ENCODE results near the gene PPP3CA.
A peak's percentile ranks its signal among the peaks of the same experiment; 100 is the strongest.

Gene PPP3CA

DNA sequence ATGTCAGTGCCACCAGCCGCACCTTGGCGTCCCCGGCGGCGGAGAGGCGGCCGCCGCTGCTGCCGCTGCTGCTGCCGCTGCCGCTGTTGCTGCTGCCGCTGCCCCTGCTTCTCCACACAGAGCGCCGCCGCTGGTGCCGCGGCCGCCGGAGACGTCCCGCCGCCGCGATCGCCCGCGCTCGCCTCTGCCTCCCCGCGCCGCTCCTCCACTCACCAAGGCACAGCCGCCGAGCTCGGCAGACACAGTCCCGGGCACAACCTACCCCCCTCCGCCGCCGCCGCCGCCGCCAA lies at the start of gene PPP3CA:
TSS of gene PPP3CA (minus strand) at position 260 of the 290 bp plus-strand sequence.
- no peak for DNase-seq (ENCODE audit: low read depth)

DNA sequence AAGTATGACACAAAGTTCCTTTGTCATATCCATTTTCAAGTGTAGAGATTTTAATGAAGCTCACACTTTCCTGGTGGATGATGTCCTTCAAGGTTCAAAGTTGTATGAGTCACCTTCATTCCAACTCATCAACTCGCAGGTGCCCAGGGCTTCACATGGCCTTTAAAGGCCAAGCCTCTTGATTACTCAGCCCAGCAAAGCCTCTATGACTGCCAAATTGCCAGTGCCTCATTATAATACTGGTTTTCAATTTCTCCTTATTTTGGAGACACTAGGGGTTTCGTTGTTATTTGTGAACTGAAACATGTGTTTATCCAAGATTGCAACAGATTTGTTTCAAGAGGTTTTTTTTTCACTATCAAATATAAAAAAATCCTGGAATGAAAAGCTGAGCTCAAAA lies 45.9 kb upstream of the PPP3CA start:
- DNase-seq (ENCODE audit: low read depth) = no peak

DNA sequence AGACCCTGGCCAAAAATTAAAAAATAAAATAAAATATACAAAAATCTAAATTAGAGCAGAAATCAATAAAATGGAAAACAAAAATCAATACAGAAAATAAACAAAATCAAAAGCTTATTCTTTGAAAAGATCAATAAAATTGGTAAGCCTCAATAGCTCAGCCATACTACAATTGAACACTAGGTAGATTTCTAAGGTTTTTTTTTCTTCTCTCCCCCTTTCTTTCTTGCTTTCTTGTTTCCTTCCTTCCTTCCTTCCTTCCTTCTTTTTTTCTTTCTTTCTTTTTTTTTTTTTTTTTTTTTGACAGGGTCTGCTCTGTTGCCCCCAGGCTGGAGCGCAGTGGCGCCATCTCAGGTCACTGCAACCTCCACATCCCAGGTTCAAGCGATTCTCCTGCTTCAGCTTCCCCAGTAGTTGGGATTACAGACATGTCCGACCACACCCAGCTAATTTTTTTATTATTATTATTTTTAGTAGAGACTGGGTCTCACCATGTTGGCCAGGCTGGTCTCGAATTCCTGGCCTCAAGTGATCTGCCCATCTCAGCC lies 23.4 kb upstream of the PPP3CA start:
- DNase-seq (ENCODE audit: low read depth) = no peak

DNA sequence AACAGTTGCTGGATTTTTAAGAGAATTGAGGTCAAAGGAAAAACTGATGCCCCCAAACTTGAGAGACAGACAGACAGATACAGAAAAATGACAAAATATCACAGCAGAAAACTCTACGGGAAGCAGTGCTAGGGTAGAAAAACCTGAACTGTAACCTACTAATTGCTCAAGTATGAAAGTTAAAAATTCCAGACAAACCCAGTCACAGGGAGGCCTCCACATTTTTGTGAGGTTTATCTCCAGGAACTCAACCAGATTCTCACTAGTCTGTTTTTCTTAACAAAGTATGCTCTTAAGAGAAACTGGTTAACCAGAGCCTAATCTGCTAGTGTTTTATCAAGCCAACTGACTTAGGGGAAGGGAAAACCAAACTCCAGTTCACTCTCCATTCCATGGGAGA lies 19.9 kb upstream of the PPP3CA start:
- no peak for DNase-seq (ENCODE audit: low read depth)

DNA sequence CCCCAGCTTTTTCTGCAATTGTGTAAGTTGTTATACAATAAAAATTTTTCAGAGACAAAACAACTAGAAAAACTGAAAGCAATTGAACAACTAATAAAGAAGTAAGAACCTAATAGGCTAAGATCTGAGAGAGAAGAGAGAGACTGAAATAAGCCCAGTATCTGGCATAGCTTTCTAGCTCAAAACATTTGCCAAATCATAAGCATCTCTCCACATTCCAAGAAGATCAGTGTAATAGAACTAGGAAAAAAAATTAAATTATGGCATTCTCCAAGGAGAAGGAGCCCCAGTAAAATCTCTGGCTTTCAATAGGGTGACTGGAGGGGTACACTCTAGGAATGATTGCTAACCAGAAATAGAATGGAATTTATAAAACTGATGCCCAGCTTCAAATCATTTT lies 19.0 kb upstream of the PPP3CA start:
- DNase-seq (ENCODE audit: low read depth) = no peak

DNA sequence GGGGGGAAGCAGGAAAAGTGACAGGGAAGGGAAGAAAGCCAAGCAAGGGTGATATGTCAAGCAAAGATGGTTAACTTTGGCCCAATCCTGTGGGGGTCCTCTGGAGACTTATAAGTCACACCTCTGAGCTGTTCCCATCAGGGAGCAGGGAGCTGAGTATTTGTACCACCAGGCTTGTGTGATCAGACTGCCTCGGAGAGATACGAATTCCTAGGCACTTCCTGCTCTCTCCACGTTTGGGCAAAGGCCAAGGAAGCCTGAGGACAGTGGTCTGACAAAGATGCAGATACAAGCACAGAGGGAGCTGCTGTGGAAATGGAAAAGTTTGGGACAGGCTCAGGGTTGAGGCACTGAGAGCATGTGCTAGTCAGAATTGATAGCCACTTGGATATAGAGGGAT lies 10.4 kb upstream of the PPP3CA start:
- DNase-seq (ENCODE audit: low read depth) = no peak

DNA sequence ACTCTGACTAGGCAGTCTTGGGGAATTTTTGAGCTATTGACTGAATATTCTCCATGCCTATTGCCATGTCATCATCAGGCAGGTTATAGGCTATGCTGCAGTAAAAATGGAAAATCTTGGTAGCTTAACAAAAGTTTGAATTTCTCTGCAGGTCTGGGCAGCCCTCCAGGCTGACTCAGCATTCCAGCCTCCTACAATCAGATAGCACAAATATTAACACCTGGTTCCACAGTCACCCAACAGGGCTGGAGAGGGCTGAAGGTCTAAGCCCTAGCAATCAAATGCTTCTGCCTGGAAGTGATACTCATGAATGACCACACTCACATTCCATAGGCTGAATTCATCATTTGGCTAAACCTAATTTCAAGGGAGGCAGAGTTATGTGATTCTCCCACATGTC lies 9.6 kb upstream of the PPP3CA start:
- DNase-seq (ENCODE audit: low read depth) = no peak

DNA sequence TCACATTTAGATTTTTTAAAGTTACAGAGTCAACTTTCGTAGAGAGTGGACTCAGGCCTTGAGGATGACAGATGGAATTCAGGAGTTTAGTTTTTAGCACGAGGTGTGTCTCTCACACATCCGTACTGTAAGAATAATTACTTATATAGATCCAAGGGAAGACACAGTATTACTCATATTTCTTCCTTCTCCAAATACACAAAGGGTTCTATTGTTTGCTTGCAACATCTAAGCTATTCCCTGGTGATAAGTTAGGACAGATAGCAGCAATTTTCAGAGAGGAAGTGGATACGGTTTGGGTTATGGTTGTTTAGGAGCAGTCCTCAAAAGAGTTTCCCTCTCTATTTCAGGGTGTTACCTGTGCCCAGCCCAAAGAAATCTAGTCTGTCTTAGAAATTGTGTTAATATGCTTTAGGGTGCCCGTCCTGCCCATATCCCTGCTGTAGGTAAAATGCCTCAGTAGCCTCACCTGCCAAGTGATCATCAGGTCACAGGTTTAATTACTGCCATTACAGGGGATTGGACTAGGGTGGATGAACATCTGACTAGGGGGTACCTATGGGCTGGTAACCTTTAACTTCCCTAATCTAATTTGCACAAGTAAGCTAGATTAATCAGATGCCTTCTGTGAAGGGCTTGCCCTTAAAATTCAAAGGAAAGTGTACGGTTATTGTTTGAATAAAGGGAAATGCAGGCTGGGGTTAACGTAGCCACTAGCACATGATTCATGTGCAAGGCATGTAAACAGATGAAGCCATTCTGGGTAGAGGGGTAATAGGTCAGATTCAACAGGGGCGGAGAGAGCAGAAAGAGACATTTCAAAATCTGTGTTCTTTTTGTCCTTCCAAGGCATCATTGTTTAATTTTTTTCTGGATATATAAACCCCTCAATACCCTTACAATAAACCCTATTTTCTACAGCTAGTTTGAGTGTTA lies 8.7 kb upstream of the PPP3CA start:
- DNase-seq (ENCODE audit: low read depth) = no peak

DNA sequence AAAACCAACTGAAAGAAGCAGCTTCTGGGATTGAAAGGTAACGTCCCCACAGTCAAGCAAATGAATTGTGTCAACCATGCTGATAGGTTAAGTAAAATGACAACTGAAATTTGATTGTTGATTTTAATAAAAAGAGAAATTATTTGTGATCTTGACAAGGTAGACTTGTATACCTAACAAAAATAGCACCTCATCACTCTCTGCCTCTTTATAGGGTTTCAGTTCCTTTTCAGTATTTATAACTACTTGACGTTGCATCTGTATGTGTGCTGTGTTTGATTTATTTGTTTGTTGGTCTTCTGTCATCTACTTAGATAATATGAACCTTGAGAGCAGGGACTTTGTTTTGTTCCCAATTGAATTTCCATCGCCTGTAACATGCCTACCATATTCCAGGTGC lies 7.9 kb upstream of the PPP3CA start:
- DNase-seq (ENCODE audit: low read depth) = no peak

DNA sequence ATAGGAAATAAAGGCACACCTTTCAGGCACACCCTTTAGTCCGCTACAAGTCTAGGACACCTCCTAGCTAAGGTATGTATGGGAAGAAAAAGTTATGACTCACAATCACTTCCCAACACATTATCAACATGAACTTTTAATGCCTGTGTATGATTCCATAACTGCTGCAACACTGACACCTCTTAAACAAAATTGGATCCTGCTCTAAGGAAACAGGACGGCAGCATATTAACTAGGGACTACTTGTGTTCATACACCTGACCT lies 2.4 kb upstream of the PPP3CA start:
- DNase-seq (ENCODE audit: low read depth) = no peak

DNA sequence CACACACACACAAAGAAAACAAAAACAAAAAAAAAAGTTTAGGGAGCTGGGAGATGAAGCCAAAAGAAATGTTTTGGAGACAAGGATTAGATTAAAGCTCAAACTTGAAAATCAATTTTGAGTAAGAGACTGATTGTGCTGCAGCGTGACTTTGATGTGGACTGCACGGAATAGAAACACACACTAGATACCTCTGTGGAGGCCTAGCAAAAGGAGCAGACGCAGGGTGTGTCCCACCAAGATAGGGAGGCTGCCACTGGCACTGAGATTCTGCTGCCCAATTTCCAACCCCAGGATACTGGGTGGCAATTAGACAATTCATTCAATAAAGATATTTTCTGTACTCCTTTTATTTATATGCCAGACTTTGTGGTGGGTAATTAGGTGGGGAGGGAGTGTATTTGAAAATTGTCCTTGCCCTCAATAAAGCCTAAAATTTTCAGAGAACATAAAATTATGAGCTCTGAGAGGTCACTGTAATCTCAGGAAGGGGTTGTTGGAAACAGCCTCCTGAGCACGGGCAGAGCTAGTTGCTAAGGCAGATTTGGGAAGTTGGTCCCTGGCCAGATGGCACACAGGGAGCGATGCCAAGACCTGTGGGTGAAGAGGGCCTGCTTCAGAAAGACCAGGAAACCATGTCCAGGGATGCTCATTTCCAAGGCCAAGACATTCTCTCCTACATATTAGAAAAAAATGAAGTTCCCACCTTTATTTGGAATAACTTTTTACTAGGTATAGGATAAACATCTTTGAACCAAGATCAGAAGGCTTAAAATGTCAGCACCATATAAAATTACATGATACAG lies 1.9 kb upstream of the PPP3CA start:
- DNase-seq (ENCODE audit: low read depth) = no peak

DNA sequence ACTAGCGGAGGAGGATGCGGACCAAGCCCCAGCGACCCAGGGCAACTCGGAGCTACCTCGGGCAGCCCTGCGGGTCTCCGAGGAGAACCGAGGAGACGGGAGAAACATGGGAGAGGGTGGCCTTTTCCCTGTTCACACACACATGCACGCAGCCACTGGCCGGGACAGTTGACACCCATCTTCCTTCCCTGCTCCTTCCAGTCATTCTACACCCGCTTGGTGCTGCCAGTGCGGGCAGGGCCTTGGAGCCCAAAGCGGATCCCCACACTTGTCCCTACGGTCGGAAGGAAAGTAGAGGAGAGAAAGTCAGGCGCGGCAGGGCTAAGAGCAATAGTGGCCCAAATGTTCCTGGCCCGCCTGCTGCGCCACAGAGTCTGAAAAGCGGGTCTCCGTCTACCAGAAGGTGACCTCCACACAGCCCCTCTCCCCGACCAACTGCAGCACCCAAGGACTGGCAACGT lies 1.1 kb upstream of the PPP3CA start:
- no peak for DNase-seq (ENCODE audit: low read depth)

DNA sequence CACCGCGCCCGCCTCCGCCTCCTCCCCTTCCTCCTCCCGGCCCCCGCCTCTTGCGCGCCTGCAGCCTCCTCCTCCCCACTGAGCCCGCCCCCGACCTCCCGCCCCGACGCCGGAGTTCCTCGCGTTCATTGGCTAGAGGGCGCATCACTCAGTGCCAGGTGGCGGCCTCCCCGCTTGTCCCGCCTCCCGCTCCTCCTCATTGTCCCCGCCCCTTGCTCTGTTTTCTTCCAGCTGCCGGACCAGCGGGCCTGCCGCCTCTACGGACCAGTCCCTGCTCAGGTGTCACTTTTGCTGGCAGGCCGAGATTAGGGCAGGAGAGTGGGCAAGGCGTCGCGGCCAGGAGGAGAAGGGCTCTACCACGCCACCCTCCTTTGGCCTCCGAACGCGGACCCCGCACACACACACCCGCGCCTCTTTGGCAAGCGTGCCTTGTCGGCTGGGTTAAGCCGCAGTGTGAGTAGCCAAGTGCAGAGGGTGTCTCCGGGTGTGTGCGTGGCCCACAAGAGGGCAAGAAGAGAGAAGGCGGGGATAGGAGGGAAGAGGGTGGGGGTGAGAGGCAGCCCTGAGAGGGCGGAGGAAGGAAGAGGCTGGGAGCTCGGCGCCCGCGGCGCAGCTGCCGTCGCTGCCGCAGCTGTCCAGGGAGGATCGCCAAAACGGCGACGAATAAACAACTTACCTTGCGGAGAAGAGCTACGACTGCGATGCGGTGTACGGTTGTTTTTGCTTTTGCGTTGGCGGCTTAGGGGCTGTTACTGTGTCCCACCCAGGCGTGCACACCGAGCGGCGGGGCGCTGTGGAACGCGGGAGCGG lies 436 bp upstream of the PPP3CA start:
- peak; percentile 83 for DNase-seq (ENCODE audit: low read depth)

DNA sequence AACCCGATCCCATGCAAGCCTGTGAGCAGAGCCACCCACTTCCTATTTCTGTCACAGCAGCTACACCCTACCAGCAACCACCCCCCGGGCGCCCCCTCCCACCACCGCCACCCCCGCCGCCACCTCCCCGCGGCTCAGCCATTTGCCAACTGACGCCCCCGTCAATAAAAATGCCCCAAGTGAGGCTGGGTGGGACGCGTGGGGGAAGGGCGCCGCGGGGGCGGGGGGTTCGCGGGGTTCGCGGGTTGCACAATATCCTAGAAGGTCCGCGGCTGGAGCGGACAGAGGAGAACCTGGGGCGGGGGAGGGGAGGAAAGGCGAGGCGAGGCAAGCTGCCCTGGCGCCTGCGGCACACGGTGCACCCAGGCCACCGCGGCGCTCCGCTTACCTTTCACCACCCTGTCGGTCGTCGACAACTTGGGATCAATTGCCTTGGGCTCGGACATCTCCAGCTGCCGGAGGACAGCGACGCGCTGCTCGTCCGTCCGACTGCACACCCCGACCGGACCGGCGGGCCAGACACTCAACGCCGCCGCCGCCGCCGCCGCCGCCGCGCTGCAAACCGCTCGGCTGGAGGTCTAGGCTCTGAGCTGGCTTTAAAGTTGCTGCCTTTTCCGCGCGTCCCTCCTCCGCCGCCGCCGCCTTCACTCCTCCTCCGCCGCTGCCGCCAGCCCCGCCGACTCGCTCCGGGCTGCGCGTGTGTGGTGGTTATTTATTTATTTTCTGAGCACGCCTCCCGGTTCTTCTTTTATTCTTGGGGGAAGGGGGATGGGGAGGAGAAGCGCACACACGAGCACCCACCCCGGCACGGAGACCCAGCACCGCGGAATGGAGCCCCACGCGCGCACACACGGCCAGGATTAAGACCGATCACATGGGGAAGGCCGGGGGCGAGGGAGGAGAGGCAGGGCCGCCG lies 717 bp downstream of the PPP3CA start:
- DNase-seq (ENCODE audit: low read depth) = peak; percentile 41

DNA sequence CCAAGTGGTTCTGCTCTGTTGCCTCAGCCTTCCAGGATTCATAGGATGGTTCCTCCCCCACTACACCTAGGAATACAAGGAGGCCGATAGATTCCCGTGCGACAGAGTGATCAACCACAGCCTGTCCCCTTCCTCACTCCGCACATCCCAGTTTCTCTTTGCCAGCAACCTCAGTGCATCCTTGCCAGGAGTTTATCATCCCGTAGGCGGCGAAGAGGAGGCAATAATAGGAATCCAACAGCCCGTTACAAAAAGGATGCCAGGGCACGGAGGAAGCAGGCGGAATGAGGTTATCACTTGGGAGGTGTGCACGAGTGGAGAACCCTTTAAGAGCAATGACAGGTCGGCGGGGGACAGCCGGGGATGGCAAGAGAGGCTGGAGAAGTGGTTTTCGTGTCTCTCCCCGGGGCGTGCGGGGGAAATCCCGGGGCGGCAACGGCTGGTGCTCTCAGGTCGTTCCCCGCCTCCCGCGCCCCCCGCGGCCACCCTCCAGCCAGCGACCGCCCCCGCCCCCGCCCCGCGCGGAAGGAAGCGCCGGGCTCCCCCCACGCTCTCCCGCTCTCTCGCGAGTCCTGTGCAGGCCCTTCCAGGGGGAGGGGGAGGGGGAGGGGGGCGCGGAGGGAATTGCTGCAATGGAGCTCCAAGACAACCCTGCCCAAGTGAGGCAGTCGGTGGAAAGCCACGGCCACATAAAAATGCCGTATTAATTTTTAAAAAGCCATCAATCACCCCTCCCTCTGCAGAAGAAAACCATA lies 1.6 kb downstream of the PPP3CA start:
- peak; percentile 40 for DNase-seq (ENCODE audit: low read depth)

DNA sequence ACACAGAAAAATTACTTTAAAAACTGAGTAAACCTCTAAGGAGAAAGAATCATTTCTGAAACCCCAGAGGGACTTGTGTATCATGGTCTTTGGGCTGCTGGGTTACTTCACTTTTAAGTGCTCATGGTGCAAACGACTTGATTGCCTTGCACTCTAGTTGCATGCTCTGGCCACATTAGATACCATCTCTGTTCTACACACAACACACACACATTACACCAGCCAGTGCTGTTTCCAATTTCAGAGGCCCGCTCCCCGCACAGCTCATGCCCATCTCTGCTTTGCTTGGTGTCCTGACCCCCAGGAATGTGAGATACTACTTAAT lies 2.1 kb downstream of the PPP3CA start:
- no peak for DNase-seq (ENCODE audit: low read depth)

DNA sequence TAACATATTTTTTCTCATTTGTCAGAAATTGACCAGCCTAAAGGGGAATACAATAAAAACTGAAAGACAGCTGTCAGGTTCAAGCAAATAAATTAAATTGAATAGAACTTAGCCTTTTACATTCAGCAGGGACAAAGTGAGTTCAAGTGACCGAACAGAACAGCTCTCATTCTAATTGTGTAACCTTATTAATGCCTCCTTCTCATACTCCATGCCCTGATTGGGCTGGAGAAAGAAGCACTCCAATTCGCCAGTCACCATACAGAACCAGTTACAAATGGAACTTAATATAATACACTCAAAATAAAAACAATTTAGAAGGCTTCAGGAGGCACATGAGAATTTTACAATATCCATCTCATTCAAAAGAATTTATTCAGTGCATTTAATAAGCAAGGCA lies 8.0 kb downstream of the PPP3CA start:
- no peak for DNase-seq (ENCODE audit: low read depth)

DNA sequence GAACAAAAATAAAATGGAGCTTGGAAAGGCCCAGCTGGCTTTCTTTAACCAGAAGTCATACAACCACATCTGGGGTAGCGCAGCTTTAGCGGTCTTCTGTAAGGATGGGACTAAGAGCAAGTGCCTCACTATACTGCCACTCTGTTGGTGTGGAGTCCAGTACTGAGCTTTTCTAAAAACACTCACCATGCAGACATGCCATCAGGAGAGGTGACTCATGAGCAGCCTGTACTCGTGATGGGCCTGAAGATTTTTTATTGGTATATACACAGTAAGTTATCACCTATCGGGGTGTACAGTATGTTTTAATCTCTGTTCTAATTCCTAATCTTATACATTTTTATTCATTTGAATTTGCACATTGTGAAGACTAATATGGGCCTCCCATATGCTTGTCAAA lies 9.6 kb downstream of the PPP3CA start:
- no peak for DNase-seq (ENCODE audit: low read depth)

DNA sequence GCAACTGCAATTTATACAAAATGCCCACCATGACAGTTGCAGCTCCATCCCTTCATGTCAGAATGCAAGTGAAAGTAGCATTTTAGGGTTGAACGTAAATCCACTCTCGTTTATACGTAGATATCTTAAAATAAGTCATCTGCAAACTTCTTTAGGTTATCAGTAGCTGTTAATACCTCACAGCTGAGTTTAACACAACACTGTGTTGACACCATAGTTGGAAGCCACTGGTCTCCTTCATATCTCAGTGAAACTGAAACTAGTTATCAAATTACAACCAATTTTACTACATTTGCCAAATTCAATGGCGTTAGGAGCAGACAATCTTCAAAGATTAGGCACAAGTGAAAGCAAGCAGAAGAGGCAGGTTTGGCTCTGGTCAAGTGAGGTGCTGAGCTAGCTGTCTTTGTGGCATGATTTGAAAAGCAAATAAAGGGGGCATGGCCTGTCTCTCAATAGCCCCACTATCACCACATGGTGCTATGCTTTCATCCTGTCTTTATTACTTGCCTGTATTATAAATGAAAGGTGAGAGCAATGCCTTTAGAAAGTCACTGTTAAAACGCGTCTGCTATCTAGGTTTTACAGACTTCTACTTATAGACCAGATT lies 12.3 kb downstream of the PPP3CA start:
- no peak for DNase-seq (ENCODE audit: low read depth)

DNA sequence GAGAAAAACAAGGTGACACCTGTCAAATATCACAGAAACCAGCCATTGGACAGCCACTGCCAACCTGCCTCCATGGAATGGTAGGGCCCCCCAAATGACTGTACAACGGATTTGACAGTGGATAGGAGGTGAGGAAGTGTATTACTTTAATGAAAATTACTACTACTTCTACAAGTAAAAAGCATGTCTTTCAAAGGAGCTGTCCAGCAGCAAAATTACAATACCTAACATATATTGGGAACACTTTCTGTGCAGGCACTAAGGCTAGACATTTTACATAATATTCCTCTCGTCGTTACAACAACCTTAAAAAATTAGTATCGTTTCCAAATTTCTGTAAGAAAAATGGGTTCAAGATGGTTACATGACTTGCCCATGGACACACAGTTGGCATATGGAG lies 14.9 kb downstream of the PPP3CA start:
- no peak for DNase-seq (ENCODE audit: low read depth)
